SK-N-SH treated with all-trans-retinoic acid at 6 μM for 48 hours (cell line): ENCODE data around the gene TAS2R3.

ENCODE experiments used
- ATAC-seq: fragments of 200-7000 bp; cut with Tn5 transposase; 3 replicates; pipeline ENCODE4 v1.9.1; 2020; ENCODE audit warnings: mild to moderate bottlenecking, moderate library complexity
- BACH2 ChIP-seq: fragments of 250-450 bp; sonication (Bioruptor Pico); IDR thresholded peaks from 2 replicates; pipeline ENCODE4 v1.9.0; 2021; ENCODE audit warnings: mild to moderate bottlenecking, borderline replicate concordance
- ESRRG ChIP-seq: fragments of 250-450 bp; sonication (Bioruptor Pico); IDR thresholded peaks from 2 replicates; pipeline ENCODE4 v1.6.1; 2021; ENCODE audit warnings: mild to moderate bottlenecking
- GLIS3 ChIP-seq: fragments of 250-450 bp; sonication (Bioruptor Pico); IDR thresholded peaks from 2 replicates; pipeline ENCODE4 v1.5.0; 2020; ENCODE audit warnings: mild to moderate bottlenecking, moderate library complexity
- ISL1 ChIP-seq: fragments of 250-450 bp; sonication (Bioruptor Pico); IDR thresholded peaks from 2 replicates; pipeline ENCODE4 v2.1.2; 2022; ENCODE audit warnings: mild to moderate bottlenecking, moderate library complexity
- OSR1 ChIP-seq: fragments of 250-450 bp; sonication (Bioruptor Pico); IDR thresholded peaks from 2 replicates; pipeline ENCODE4 v1.8.0; 2022; ENCODE audit warnings: moderate library complexity, mild to moderate bottlenecking, inconsistent platforms
- RARB ChIP-seq: fragments of 250-450 bp; sonication (Bioruptor Pico); IDR thresholded peaks from 2 replicates; pipeline ENCODE4 v1.8.0; 2021; ENCODE audit warnings: mild to moderate bottlenecking, moderate library complexity
- SNAI2 ChIP-seq: fragments of 250-450 bp; sonication (Bioruptor Pico); IDR thresholded peaks from 2 replicates; pipeline ENCODE4 v1.5.0; 2020; ENCODE audit warnings: mild to moderate bottlenecking, moderate library complexity
- TCF4 ChIP-seq: fragments of 250-450 bp; sonication (Bioruptor Pico); IDR thresholded peaks from 2 replicates; pipeline ENCODE4 v1.8.0; 2021; ENCODE audit warnings: mild to moderate bottlenecking, moderate library complexity, borderline replicate concordance
- TOX ChIP-seq: fragments of 250-450 bp; sonication (Bioruptor Pico); IDR thresholded peaks from 2 replicates; pipeline ENCODE4 v1.8.0; 2021; ENCODE audit warnings: mild to moderate bottlenecking, moderate library complexity, borderline replicate concordance
- ZC3H10 ChIP-seq: fragments of 250-450 bp; sonication (Bioruptor Pico); IDR thresholded peaks from 2 replicates; pipeline ENCODE4 v1.5.1; 2021; ENCODE audit warnings: mild to moderate bottlenecking, moderate library complexity
- ZFP3 ChIP-seq: fragments of 250-450 bp; sonication (Bioruptor Pico); IDR thresholded peaks from 2 replicates; pipeline ENCODE4 v1.5.0; 2020; ENCODE audit warnings: mild to moderate bottlenecking, moderate library complexity
- ZFP30 ChIP-seq: fragments of 450-650 bp; formaldehyde crosslinking; IDR thresholded peaks from 2 replicates; pipeline ENCODE4 v1.5.0; 2022; ENCODE audit warnings: mild to moderate bottlenecking, moderate library complexity
- ZNF565 ChIP-seq: fragments of 450-650 bp; formaldehyde crosslinking; conservative IDR thresholded peaks from 2 replicates; pipeline ENCODE4 v1.5.0; 2020; ENCODE audit warnings: low read depth, mild to moderate bottlenecking, moderate library complexity
- ZNF70 ChIP-seq: fragments of 450-650 bp; formaldehyde crosslinking; IDR thresholded peaks from 2 replicates; pipeline ENCODE4 v1.5.0; 2020; ENCODE audit warnings: mild to moderate bottlenecking, moderate library complexity
- ZNF8 ChIP-seq: fragments of 450-650 bp; formaldehyde crosslinking; IDR thresholded peaks from 2 replicates; pipeline ENCODE4 v1.5.0; 2020; ENCODE audit warnings: mild to moderate bottlenecking, moderate library complexity
- TF ChIP-seq, protein P1 (sequence below): fragments of 250-450 bp; sonication (Bioruptor Pico); IDR thresholded peaks from 2 replicates; pipeline ENCODE4 v1.5.1; 2021; ENCODE audit warnings: mild to moderate bottlenecking, moderate library complexity
- TF ChIP-seq, protein P2 (sequence below): fragments of 250-450 bp; sonication (Bioruptor Pico); IDR thresholded peaks from 2 replicates; pipeline ENCODE4 v1.8.0; 2021; ENCODE audit warnings: low read depth, mild to moderate bottlenecking, moderate library complexity, borderline replicate concordance
- TF ChIP-seq, protein P3 (sequence below): fragments of 250-450 bp; sonication (Bioruptor Pico); IDR thresholded peaks from 2 replicates; pipeline ENCODE4 v1.5.1; 2020; ENCODE audit warnings: low read depth, mild to moderate bottlenecking, moderate library complexity
- TF ChIP-seq, protein P4 (sequence below): fragments of 250-450 bp; sonication (Bioruptor Pico); IDR thresholded peaks from 2 replicates; pipeline ENCODE4 v1.8.0; 2020; ENCODE audit warnings: mild to moderate bottlenecking, moderate library complexity, borderline replicate concordance

The TAS2R3 gene

DNA sequence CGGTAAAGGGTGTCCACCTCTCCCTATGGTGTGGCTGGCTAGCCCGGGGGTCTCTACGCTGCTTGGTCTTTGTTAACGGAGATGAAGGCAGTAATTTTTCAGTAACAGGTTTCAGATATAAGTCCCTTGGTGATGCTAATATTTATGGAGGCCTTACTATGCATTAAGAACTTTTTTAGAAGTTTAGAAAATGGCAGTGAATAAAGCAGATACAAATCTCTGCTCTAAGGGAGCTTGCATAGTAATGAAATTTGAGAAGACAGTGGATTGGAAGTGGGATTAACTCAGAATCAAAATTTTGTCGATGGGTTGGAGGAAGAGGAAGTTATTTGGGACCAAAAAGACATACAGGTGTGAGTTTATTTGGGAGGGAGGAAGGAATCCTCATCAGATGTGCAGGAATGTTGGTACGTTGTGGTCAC, 25.3 kb upstream of the TAS2R3 start:
- ATAC-seq = peak; percentile 80
- TF ChIP-seq ZFP3 (CRISPR knock-in tag) (0 out of 2 replicates have a peak, but pooled peaks have one; percentile 9), ZNF70 (CRISPR knock-in tag) (no peak)

DNA sequence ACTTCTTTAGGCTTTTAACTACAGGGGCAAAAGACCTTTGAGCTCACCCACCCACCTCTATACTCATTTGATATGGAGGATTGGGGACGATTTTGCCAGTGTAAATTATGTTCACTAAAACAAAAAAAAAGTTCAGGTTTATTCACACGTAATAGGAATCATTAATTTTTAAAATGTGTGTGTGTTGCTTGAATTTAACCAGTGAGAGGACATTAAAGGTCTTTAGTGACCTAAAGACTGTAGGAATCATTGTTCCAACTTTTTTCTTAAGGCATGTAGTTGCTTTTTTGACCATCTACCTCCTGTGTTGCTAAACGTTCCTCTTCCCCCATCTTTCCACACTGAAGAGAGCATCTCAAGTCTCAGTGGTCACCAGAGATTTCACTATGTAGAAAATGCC, 24.6 kb upstream of the TAS2R3 start:
- ATAC-seq = no peak
- TF ChIP-seq, protein P1, sequence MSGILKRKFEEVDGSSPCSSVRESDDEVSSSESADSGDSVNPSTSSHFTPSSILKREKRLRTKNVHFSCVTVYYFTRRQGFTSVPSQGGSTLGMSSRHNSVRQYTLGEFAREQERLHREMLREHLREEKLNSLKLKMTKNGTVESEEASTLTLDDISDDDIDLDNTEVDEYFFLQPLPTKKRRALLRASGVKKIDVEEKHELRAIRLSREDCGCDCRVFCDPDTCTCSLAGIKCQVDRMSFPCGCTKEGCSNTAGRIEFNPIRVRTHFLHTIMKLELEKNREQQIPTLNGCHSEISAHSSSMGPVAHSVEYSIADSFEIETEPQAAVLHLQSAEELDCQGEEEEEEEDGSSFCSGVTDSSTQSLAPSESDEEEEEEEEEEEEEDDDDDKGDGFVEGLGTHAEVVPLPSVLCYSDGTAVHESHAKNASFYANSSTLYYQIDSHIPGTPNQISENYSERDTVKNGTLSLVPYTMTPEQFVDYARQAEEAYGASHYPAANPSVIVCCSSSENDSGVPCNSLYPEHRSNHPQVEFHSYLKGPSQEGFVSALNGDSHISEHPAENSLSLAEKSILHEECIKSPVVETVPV (CRISPR knock-in tag) = no peak
- no peak for TF ChIP-seq ZFP3 (CRISPR knock-in tag)
- no peak for TF ChIP-seq ZFP30 (CRISPR knock-in tag)
- no peak for TF ChIP-seq TOX
- TF ChIP-seq SNAI2 = no peak
- TF ChIP-seq ISL1 = no peak
- no peak for TF ChIP-seq OSR1 (CRISPR knock-in tag)
- TF ChIP-seq GLIS3 (CRISPR knock-in tag) = no peak
- TF ChIP-seq BACH2 (CRISPR knock-in tag) = no peak
- TF ChIP-seq ZC3H10 (CRISPR knock-in tag) = no peak
- no peak for TF ChIP-seq ESRRG (CRISPR knock-in tag)
- no peak for TF ChIP-seq RARB
- TF ChIP-seq, protein P2, sequence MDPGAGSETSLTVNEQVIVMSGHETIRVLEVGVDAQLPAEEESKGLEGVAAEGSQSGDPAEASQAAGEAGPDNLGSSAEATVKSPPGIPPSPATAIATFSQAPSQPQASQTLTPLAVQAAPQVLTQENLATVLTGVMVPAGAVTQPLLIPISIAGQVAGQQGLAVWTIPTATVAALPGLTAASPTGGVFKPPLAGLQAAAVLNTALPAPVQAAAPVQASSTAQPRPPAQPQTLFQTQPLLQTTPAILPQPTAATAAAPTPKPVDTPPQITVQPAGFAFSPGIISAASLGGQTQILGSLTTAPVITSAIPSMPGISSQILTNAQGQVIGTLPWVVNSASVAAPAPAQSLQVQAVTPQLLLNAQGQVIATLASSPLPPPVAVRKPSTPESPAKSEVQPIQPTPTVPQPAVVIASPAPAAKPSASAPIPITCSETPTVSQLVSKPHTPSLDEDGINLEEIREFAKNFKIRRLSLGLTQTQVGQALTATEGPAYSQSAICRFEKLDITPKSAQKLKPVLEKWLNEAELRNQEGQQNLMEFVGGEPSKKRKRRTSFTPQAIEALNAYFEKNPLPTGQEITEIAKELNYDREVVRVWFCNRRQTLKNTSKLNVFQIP (CRISPR knock-in tag) = no peak
- TF ChIP-seq, protein P3, sequence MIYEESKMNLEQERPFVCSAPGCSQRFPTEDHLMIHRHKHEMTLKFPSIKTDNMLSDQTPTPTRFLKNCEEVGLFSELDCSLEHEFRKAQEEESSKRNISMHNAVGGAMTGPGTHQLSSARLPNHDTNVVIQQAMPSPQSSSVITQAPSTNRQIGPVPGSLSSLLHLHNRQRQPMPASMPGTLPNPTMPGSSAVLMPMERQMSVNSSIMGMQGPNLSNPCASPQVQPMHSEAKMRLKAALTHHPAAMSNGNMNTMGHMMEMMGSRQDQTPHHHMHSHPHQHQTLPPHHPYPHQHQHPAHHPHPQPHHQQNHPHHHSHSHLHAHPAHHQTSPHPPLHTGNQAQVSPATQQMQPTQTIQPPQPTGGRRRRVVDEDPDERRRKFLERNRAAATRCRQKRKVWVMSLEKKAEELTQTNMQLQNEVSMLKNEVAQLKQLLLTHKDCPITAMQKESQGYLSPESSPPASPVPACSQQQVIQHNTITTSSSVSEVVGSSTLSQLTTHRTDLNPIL (CRISPR knock-in tag) = no peak
- TF ChIP-seq ZNF70 (CRISPR knock-in tag) = no peak
- TF ChIP-seq, protein P4, sequence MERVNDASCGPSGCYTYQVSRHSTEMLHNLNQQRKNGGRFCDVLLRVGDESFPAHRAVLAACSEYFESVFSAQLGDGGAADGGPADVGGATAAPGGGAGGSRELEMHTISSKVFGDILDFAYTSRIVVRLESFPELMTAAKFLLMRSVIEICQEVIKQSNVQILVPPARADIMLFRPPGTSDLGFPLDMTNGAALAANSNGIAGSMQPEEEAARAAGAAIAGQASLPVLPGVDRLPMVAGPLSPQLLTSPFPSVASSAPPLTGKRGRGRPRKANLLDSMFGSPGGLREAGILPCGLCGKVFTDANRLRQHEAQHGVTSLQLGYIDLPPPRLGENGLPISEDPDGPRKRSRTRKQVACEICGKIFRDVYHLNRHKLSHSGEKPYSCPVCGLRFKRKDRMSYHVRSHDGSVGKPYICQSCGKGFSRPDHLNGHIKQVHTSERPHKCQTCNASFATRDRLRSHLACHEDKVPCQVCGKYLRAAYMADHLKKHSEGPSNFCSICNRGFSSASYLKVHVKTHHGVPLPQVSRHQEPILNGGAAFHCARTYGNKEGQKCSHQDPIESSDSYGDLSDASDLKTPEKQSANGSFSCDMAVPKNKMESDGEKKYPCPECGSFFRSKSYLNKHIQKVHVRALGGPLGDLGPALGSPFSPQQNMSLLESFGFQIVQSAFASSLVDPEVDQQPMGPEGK (CRISPR knock-in tag) = no peak

DNA sequence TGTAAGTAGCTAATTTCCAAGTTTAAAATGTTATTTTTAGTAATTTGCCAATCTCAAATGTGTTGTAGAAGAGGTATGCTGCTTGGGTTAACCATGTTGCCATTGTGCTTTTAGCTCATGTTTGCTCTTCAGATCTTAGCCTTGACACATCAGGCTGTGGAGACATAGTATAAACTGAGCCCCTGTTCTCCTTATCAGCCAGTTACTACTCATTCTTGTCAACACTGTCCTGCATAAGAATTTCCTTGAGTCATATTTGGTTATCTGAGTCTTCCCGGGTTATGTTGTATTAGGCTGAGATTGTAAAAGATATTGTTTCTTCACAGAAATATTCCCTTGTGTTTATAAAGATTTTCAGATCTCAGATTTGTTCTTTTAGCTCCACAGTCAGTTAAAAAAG, 21.7 kb upstream of the TAS2R3 start:
- TF ChIP-seq BACH2 (CRISPR knock-in tag) = no peak
- TF ChIP-seq ESRRG (CRISPR knock-in tag) = no peak
- TF ChIP-seq, protein P4 (CRISPR knock-in tag) = no peak
- TF ChIP-seq ZFP30 (CRISPR knock-in tag) = no peak
- TF ChIP-seq GLIS3 (CRISPR knock-in tag) = no peak
- TF ChIP-seq, protein P2 (CRISPR knock-in tag) = no peak
- TF ChIP-seq ZNF70 (CRISPR knock-in tag) = no peak
- ATAC-seq = no peak

DNA sequence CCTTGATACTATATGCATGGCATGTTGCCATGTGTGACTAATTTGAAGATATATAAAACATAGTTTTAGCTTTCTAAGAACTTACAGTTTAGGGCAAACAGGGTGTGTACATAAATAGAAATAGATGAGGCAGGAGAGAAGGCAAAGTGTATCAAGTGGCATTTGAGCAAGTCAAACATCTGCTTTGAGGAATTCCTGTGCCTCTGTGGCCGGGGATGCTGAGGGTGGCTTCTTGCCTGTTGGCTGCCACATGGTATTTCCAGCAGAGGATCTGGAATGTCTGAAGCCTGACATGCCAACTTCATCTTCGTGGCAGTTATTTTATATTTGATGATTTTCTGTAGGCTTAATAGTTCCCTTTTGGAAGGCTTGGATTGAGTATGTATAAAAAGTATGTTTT, 19.8 kb upstream of the TAS2R3 start:
- TF ChIP-seq ISL1 = no peak
- TF ChIP-seq, protein P1 (CRISPR knock-in tag) = no peak
- TF ChIP-seq, protein P2 (CRISPR knock-in tag) = no peak
- TF ChIP-seq ZNF8 (CRISPR knock-in tag) = no peak
- no peak for TF ChIP-seq ZNF565 (CRISPR knock-in tag)
- no peak for TF ChIP-seq TCF4
- no peak for TF ChIP-seq ESRRG (CRISPR knock-in tag)
- no peak for TF ChIP-seq ZC3H10 (CRISPR knock-in tag)
- TF ChIP-seq, protein P3 (CRISPR knock-in tag) = no peak
- TF ChIP-seq BACH2 (CRISPR knock-in tag) = no peak
- TF ChIP-seq, all 23 proteins: peak for 0
- no peak for ATAC-seq
